Smooth muscle cell (in vitro differentiated cells): ENCODE data around the gene CDC42. TPM values are rescaled to one million over a fixed set of nuclear protein-coding genes. Genes with fewer than 3 reads are reported as not detected.

Source experiments
- DNase-seq: peaks from one replicate; lab custom pipeline; 2025; ENCODE audit not compliant: unreplicated experiment; lab: John Stamatoyannopoulos, UW
- H2AFZ ChIP-seq: fragments of 200-600 bp; sonication (generic); 2 replicates; pipeline ENCODE4 v1.6.0; 2016; ENCODE audit warnings: antibody characterized with exemption, low read depth, mild to moderate bottlenecking
- H3F3A ChIP-seq: fragments of 200-600 bp; sonication (generic); 2 replicates; pipeline ENCODE4 v1.6.0; 2017; ENCODE audit warnings: antibody characterized with exemption, low read depth
- H3K27ac ChIP-seq: fragments of 200-600 bp; sonication (generic); 2 replicates; pipeline ENCODE4 v1.5.1; 2016; ENCODE audit warnings: low read depth, mild to moderate bottlenecking
- H3K27me3 ChIP-seq: fragments of 200-600 bp; sonication (generic); 2 replicates; pipeline ENCODE4 v1.6.1; 2016; ENCODE audit warnings: low read depth, mild to moderate bottlenecking
- H3K36me3 ChIP-seq: fragments of 200-600 bp; sonication (generic); 2 replicates; pipeline ENCODE4 v1.5.1; 2016; ENCODE audit warnings: low read depth
- H3K4me1 ChIP-seq: fragments of 200-600 bp; sonication (generic); 2 replicates; pipeline ENCODE4 v1.5.1; 2016; ENCODE audit warnings: low read depth
- H3K4me2 ChIP-seq: fragments of 200-600 bp; sonication (generic); 2 replicates; pipeline ENCODE4 v1.6.0; 2016; ENCODE audit warnings: mild to moderate bottlenecking
- H3K4me3 ChIP-seq: fragments of 200-600 bp; sonication (generic); 2 replicates; pipeline ENCODE4 v1.5.1; 2016; ENCODE audit warnings: mild to moderate bottlenecking
- H3K79me2 ChIP-seq: fragments of 200-600 bp; sonication (generic); 2 replicates; pipeline ENCODE4 v1.6.0; 2016; ENCODE audit warnings: low read depth, mild to moderate bottlenecking
- H3K9ac ChIP-seq: fragments of 200-600 bp; sonication (generic); 2 replicates; pipeline ENCODE4 v1.6.0; 2016; ENCODE audit warnings: low read depth
- H3K9me3 ChIP-seq: fragments of 200-600 bp; sonication (generic); replicated peaks from 2 replicates; pipeline ENCODE4 v1.5.1; 2016; ENCODE audit warnings: low read depth
- H4K20me1 ChIP-seq: fragments of 200-600 bp; sonication (generic); 2 replicates; pipeline ENCODE4 v1.6.0; 2016; ENCODE audit warnings: low read depth
- CTCF ChIP-seq: fragments of 200-600 bp; sonication (generic); IDR thresholded peaks from 2 replicates; pipeline ENCODE4 v1.5.1; 2017; ENCODE audit warnings: borderline replicate concordance, mild to moderate bottlenecking, antibody characterized with exemption; ENCODE audit not compliant: insufficient read depth, poor library complexity, severe bottlenecking
- WGBS: methylation state at CpG from one replicate; pipeline ENCODE4 v1.1.7; 2016; ENCODE audit warnings: low lambda C conversion rate; 5-methylcytosine and 5-hydroxymethylcytosine counted together
- polyA plus RNA-seq: library from polyadenylated mRNA; unstranded; fragments of >200 nt; fragmentation: Nextera tagmentation; extraction: Ambion mirVana; gene quantifications from 2 replicates; pipeline ENCODE4 v1.2.1, GENCODE V29; 2016
- total RNA-seq: library from RNA; depleted of rRNA; stranded (reverse); fragments of >200 nt; gene quantifications from 2 replicates; pipeline ENCODE4 v1.2.3, GENCODE V29; 2014

Gene CDC42
- total and polyA plus RNA-seq, 2 experiments from 2014 or later = 74.0 to 407 TPM

GRCh38 chr1:22100168-22100567 lies 47.7 kb downstream of the CDC42 start:
- no peak overlapping the region for H3K27ac ChIP-seq
- H3K9me3 ChIP-seq = no peaks in the 10 kb centered on the region
- peaks cover 100% of the 10 kb centered on the region for H4K20me1 ChIP-seq
- no peak overlapping the region for H2AFZ ChIP-seq
- H3F3A ChIP-seq = peaks cover 22% of the 10 kb centered on the region
- no peak overlapping the region for H3K4me3 ChIP-seq
- no peak overlapping the region for H3K4me2 ChIP-seq
- no peak overlapping the region for H3K9ac ChIP-seq
- H3K36me3 ChIP-seq = no peaks in the 10 kb centered on the region
- H3K27me3 ChIP-seq = no peaks in the 10 kb centered on the region
- no peak for TF ChIP-seq CTCF
- no peak for DNase-seq
- WGBS = 91% methylated on average over 3 of the region's 3 CpGs
- peaks cover 84% of the 10 kb centered on the region for H3K79me2 ChIP-seq
- H3K4me1 ChIP-seq = no peaks in the 10 kb centered on the region

GRCh38 chr1:22101199-22101598 lies 48.7 kb downstream of the CDC42 start:
- Histone ChIP-seq H3K27me3 (no peaks in the 10 kb centered on the region), H3K4me2 (no peak overlapping the region), H3F3A (peaks cover 24% of the 10 kb centered on the region), H4K20me1 (peaks cover 100% of the 10 kb centered on the region), H3K36me3 (no peaks in the 10 kb centered on the region), H3K4me1 (no peaks in the 10 kb centered on the region), H3K79me2 (peaks cover 84% of the 10 kb centered on the region), H2AFZ (no peak overlapping the region), H3K4me3 (no peak overlapping the region), H3K9ac (no peak overlapping the region), H3K27ac (no peak overlapping the region), H3K9me3 (no peaks in the 10 kb centered on the region)
- WGBS = 96% methylated on average over 1 of the region's 1 CpG
- no peak for TF ChIP-seq CTCF
- no peak for DNase-seq

GRCh38 chr1:22101995-22102394 lies 49.5 kb downstream of the CDC42 start:
- no peak for DNase-seq
- peaks cover 78% of the 10 kb centered on the region for H3K79me2 ChIP-seq
- no peaks in the 10 kb centered on the region for H3K4me1 ChIP-seq
- H3F3A ChIP-seq = peaks cover 24% of the 10 kb centered on the region
- peaks cover 100% of the 10 kb centered on the region for H4K20me1 ChIP-seq
- H3K4me3 ChIP-seq = no peak overlapping the region
- H3K36me3 ChIP-seq = no peaks in the 10 kb centered on the region
- no peak for TF ChIP-seq CTCF
- no peak overlapping the region for H3K27ac ChIP-seq
- no peak overlapping the region for H2AFZ ChIP-seq
- no peak overlapping the region for H3K9ac ChIP-seq
- no peaks in the 10 kb centered on the region for H3K27me3 ChIP-seq
- no peaks in the 10 kb centered on the region for H3K9me3 ChIP-seq
- H3K4me2 ChIP-seq = no peak overlapping the region
- WGBS = 94% methylated on average over 8 of the region's 8 CpGs

GRCh38 chr1:22102746-22103145 lies 50.2 kb downstream of the CDC42 start:
- no peaks in the 10 kb centered on the region for H3K9me3 ChIP-seq
- no peak overlapping the region for H3K27ac ChIP-seq
- no peaks in the 10 kb centered on the region for H3K27me3 ChIP-seq
- H2AFZ ChIP-seq = no peak overlapping the region
- no peak overlapping the region for H3K4me2 ChIP-seq
- H3K79me2 ChIP-seq = peaks cover 73% of the 10 kb centered on the region
- H3F3A ChIP-seq = peaks cover 23% of the 10 kb centered on the region
- H3K4me1 ChIP-seq = no peaks in the 10 kb centered on the region
- H4K20me1 ChIP-seq = peaks cover 100% of the 10 kb centered on the region
- no peak overlapping the region for H3K9ac ChIP-seq
- WGBS = 30% methylated on average over 3 of the region's 3 CpGs
- no peak for DNase-seq
- H3K36me3 ChIP-seq = no peaks in the 10 kb centered on the region
- TF ChIP-seq CTCF = no peak
- H3K4me3 ChIP-seq = no peak overlapping the region
